Suprapubic skin (tissue), 4 donors: Measurements from ENCODE around the gene PTPRCAP.

Source experiments
- EP300 ChIP-seq: sonication (generic); formaldehyde crosslinking; IDR thresholded peaks from one replicate; pipeline ENCODE4 v1.6.1; 2017; ENCODE audit warnings: antibody characterized with exemption
- POLR2A ChIP-seq, 2 donors: fragments of 450-650 bp; IDR thresholded peaks; one replicate each; pipeline ENCODE4 v1.6.1; 2017; ENCODE audit warnings: antibody characterized with exemption in 2 of 2, mild to moderate bottlenecking in 2 of 2, moderate library complexity in 2 of 2
- POLR2AphosphoS5 ChIP-seq, 3 donors: sonication (generic); formaldehyde crosslinking; IDR thresholded peaks; one replicate each; pipeline ENCODE4 v1.6.1; 2017; ENCODE audit warnings: antibody characterized with exemption in 3 of 3
- TF ChIP-seq, protein P1 (sequence below), 2 donors: fragments of 200-600 bp in 1 of 2; fragments of 450-650 bp in 1 of 2; sonication (generic) in 1 of 2; IDR thresholded peaks; one replicate each; pipeline ENCODE4 v1.5.1; 2016 to 2019; ENCODE audit warnings: antibody characterized with exemption in 2 of 2, mild to moderate bottlenecking in 1 of 2, moderate library complexity in 1 of 2

DNA sequence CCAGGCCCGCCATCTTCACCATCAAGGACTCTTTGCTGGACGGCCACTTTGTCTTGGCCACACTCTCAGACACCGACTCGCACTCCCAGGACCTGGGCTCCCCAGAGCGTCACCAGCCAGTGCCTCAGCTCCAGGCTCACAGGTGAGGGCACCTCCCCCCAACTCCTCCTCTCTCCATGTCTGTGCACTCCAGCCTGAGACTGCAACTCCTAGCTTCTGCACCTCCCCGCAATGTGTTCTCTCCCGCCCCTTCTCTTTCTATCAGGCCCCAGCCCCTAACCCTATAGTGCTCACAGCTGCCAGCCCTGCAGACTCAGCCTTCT lies 41.3 kb downstream of the PTPRCAP start:
- TF ChIP-seq, protein P1, sequence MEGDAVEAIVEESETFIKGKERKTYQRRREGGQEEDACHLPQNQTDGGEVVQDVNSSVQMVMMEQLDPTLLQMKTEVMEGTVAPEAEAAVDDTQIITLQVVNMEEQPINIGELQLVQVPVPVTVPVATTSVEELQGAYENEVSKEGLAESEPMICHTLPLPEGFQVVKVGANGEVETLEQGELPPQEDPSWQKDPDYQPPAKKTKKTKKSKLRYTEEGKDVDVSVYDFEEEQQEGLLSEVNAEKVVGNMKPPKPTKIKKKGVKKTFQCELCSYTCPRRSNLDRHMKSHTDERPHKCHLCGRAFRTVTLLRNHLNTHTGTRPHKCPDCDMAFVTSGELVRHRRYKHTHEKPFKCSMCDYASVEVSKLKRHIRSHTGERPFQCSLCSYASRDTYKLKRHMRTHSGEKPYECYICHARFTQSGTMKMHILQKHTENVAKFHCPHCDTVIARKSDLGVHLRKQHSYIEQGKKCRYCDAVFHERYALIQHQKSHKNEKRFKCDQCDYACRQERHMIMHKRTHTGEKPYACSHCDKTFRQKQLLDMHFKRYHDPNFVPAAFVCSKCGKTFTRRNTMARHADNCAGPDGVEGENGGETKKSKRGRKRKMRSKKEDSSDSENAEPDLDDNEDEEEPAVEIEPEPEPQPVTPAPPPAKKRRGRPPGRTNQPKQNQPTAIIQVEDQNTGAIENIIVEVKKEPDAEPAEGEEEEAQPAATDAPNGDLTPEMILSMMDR (IDR thresholded peaks at IDR 0.05), result no peak
- TF ChIP-seq POLR2A (IDR thresholded peaks at IDR 0.05), result no peak
- no peak for TF ChIP-seq POLR2AphosphoS5 (IDR thresholded peaks at IDR 0.05)
- no peak for TF ChIP-seq EP300
